Measurements from ENCODE around the gene ZBTB3. TPM values are rescaled to one million over a fixed set of nuclear protein-coding genes. Genes with fewer than 3 reads are reported as not detected.

The ZBTB3 gene
- polyA plus RNA-seq, 2 donors = 1.9 to 4.0 TPM

GRCh38 chr11:62787005-62787759 lies 33.2 kb upstream of the ZBTB3 start, which contains the start of gene TMEM179B:
TMEM179B (plus strand) TSS chr11:62787402; CDS start chr11:62787432, 30 bp downstream.
- Histone ChIP-seq H3K27ac (ENCODE audit: low read depth in 2 of 2, low read length in 1 of 2) (peak within 1 kb of the TSS; percentile 99 to 100), H3K4me3 (ENCODE audit: low read depth in 1 of 2, low read length in 2 of 2) (peak within 1 kb of the TSS; percentile 79 to 89), H3K9me3 (ENCODE audit: control insufficient read depth in 2 of 2, insufficient read depth in 1 of 2, low read depth in 1 of 2, low read length in 1 of 2) (no peaks in the 10 kb centered on the region), H3K27me3 (ENCODE audit: control insufficient read depth in 1 of 2, insufficient read depth in 2 of 2, low read length in 2 of 2) (no peaks in the 10 kb centered on the region), H3K36me3 (ENCODE audit: control insufficient read depth in 2 of 2, insufficient read depth in 2 of 2, low read length in 1 of 2) (peaks cover 0 to 15% of the 10 kb centered on the region in 2 donors), H3K4me1 (ENCODE audit: control insufficient read depth in 2 of 2, insufficient read depth in 2 of 2, low read length in 1 of 2) (peaks cover 5% of the 10 kb centered on the region in 2 donors)
- WGBS, 2 donors = 0% methylated on average over 86 to 88 of the region's 88 CpGs

DNA sequence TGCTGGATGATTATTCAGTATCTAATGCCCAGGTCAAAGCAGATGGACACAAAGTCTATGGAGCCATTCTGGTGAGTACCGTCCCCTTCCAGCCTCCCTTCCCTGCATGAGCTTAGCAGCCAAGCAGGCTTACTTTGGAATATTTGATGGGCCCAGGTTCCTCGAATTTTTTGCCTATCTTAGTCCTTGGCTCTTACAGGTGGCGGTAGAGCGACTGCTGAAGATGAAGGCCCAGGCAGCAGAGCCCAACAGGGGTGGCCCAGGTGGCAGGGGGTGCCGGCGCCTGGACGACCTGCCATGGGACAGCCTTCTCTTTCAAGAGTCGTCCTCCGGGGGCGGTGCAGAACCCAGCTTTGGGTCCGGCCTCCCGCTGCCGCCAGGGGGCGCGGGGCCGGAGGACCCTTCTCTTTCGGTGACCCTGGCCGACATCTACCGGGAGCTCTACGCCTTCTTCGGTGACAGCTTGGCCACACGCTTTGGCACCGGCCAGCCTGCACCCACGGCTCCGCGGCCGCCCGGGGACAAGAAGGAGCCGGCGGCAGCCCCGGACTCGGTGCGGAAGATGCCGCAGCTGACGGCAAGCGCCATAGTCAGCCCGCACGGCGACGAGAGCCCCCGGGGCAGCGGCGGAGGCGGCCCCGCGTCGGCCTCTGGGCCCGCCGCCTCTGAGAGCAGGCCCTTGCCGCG lies 32.5 kb upstream of the ZBTB3 start:
- H3K9me3 ChIP-seq (ENCODE audit: control insufficient read depth in 2 of 2, insufficient read depth in 1 of 2, low read depth in 1 of 2, low read length in 1 of 2) = no peaks in the 10 kb centered on the region
- no peaks in the 10 kb centered on the region for H3K27me3 ChIP-seq (ENCODE audit: control insufficient read depth in 1 of 2, insufficient read depth in 2 of 2, low read length in 2 of 2)
- peaks cover 2 to 4% of the 10 kb centered on the region in 2 donors for H3K4me1 ChIP-seq (ENCODE audit: control insufficient read depth in 2 of 2, insufficient read depth in 2 of 2, low read length in 1 of 2)
- peak overlapping the region; percentile 99 to 100 for H3K27ac ChIP-seq (ENCODE audit: low read depth in 2 of 2, low read length in 1 of 2)
- H3K4me3 ChIP-seq (ENCODE audit: low read depth in 1 of 2, low read length in 2 of 2) = peak overlapping the region; percentile 79 to 89
- 1% methylated on average over 48 to 51 of the region's 51 CpGs for WGBS, 2 donors
- peaks cover 0 to 18% of the 10 kb centered on the region in 2 donors for H3K36me3 ChIP-seq (ENCODE audit: control insufficient read depth in 2 of 2, insufficient read depth in 2 of 2, low read length in 1 of 2)

DNA sequence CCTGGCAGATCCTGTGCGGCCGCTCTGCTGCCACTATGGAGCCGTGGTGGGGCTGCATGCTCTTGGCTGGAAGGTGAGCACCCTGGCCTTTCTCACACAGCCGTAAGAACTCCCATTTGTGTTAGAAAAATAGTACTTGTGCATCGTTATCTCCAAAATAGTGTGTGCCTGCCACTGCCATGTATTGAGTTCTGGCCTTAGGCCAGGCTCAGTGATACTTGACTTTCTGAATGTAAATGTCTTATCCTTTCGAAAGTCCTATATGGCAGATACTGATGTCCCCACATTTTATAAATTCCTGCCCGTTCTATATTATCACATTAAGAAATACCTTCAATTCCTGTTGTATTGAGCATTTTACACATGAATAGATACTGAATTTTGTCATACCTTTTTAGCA lies 28.8 kb upstream of the ZBTB3 start:
- H3K4me3 ChIP-seq (ENCODE audit: low read depth in 1 of 2, low read length in 2 of 2) = no peak overlapping the region
- H3K36me3 ChIP-seq (ENCODE audit: control insufficient read depth in 2 of 2, insufficient read depth in 2 of 2, low read length in 1 of 2) = peaks cover 0 to 19% of the 10 kb centered on the region in 2 donors
- 93 to 97% methylated on average over 7 of the region's 7 CpGs for WGBS, 2 donors
- no peak overlapping the region for H3K27ac ChIP-seq (ENCODE audit: low read depth in 2 of 2, low read length in 1 of 2)
- H3K4me1 ChIP-seq (ENCODE audit: control insufficient read depth in 2 of 2, insufficient read depth in 2 of 2, low read length in 1 of 2) = peaks cover 0 to 4% of the 10 kb centered on the region in 2 donors
- H3K27me3 ChIP-seq (ENCODE audit: control insufficient read depth in 1 of 2, insufficient read depth in 2 of 2, low read length in 2 of 2) = no peaks in the 10 kb centered on the region
- no peaks in the 10 kb centered on the region for H3K9me3 ChIP-seq (ENCODE audit: control insufficient read depth in 2 of 2, insufficient read depth in 1 of 2, low read depth in 1 of 2, low read length in 1 of 2)

GRCh38 chr11:62778441-62778840 lies 24.5 kb upstream of the ZBTB3 start:
- H3K4me3 ChIP-seq (ENCODE audit: low read depth in 1 of 2, low read length in 2 of 2) = no peak overlapping the region
- no peak overlapping the region for H3K27ac ChIP-seq (ENCODE audit: low read depth in 2 of 2, low read length in 1 of 2)
- peaks cover 0 to 3% of the 10 kb centered on the region in 2 donors for H3K4me1 ChIP-seq (ENCODE audit: control insufficient read depth in 2 of 2, insufficient read depth in 2 of 2, low read length in 1 of 2)
- H3K36me3 ChIP-seq (ENCODE audit: control insufficient read depth in 2 of 2, insufficient read depth in 2 of 2, low read length in 1 of 2) = peaks cover 0 to 29% of the 10 kb centered on the region in 2 donors
- no peaks in the 10 kb centered on the region for H3K27me3 ChIP-seq (ENCODE audit: control insufficient read depth in 1 of 2, insufficient read depth in 2 of 2, low read length in 2 of 2)
- no peaks in the 10 kb centered on the region for H3K9me3 ChIP-seq (ENCODE audit: control insufficient read depth in 2 of 2, insufficient read depth in 1 of 2, low read depth in 1 of 2, low read length in 1 of 2)
- 85 to 89% methylated on average over 3 of the region's 3 CpGs for WGBS, 2 donors

- H3K27ac ChIP-seq (ENCODE audit: low read depth in 2 of 2, low read length in 1 of 2) = no peak overlapping the region
- H3K9me3 ChIP-seq (ENCODE audit: control insufficient read depth in 2 of 2, insufficient read depth in 1 of 2, low read depth in 1 of 2, low read length in 1 of 2) = no peaks in the 10 kb centered on the region
- no peaks in the 10 kb centered on the region for H3K27me3 ChIP-seq (ENCODE audit: control insufficient read depth in 1 of 2, insufficient read depth in 2 of 2, low read length in 2 of 2)
- peaks cover 0 to 3% of the 10 kb centered on the region in 2 donors for H3K4me1 ChIP-seq (ENCODE audit: control insufficient read depth in 2 of 2, insufficient read depth in 2 of 2, low read length in 1 of 2)
- H3K36me3 ChIP-seq (ENCODE audit: control insufficient read depth in 2 of 2, insufficient read depth in 2 of 2, low read length in 1 of 2) = peaks cover 0 to 26% of the 10 kb centered on the region in 2 donors
- no peak overlapping the region for H3K4me3 ChIP-seq (ENCODE audit: low read depth in 1 of 2, low read length in 2 of 2)
- WGBS, 2 donors = 83 to 88% methylated on average over 2 of the region's 2 CpGs
Observed at GRCh38 chr11:62777389-62777788, 23.4 kb upstream of the ZBTB3 start.

DNA sequence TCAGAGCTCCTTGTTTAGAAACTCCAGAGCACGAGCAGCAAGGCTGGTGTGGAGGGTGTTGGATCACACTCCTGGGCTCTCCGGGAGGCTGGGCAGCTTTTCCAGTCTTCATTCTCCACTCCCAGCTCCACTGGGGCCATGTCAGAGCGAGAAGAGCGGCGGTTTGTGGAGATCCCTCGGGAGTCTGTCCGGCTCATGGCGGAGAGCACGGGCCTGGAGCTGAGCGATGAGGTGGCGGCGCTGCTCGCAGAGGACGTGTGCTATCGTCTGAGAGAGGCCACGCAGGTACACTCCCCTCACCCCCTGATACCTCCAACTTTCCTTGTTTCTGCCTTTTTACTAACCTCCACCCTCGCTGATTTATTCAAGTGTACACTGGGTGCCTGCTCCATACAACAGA lies 21.7 kb upstream of the ZBTB3 start:
- Histone ChIP-seq H3K36me3 (ENCODE audit: control insufficient read depth in 2 of 2, insufficient read depth in 2 of 2, low read length in 1 of 2) (peaks cover 0 to 20% of the 10 kb centered on the region in 2 donors), H3K27me3 (ENCODE audit: control insufficient read depth in 1 of 2, insufficient read depth in 2 of 2, low read length in 2 of 2) (no peaks in the 10 kb centered on the region)
- WGBS, 2 donors = 91 to 94% methylated on average over 17 of the region's 17 CpGs

GRCh38 chr11:62774407-62774806 lies 20.4 kb upstream of the ZBTB3 start:
- no peaks in the 10 kb centered on the region for H3K27me3 ChIP-seq (ENCODE audit: control insufficient read depth in 1 of 2, insufficient read depth in 2 of 2, low read length in 2 of 2)
- peak overlapping the region; percentile 65 to 69 for H3K27ac ChIP-seq (ENCODE audit: low read depth in 2 of 2, low read length in 1 of 2)
- WGBS, 2 donors = 59 to 73% methylated on average over 6 of the region's 6 CpGs
- H3K9me3 ChIP-seq (ENCODE audit: control insufficient read depth in 2 of 2, insufficient read depth in 1 of 2, low read depth in 1 of 2, low read length in 1 of 2) = no peaks in the 10 kb centered on the region
- peaks cover 0 to 3% of the 10 kb centered on the region in 2 donors for H3K4me1 ChIP-seq (ENCODE audit: control insufficient read depth in 2 of 2, insufficient read depth in 2 of 2, low read length in 1 of 2)
- H3K36me3 ChIP-seq (ENCODE audit: control insufficient read depth in 2 of 2, insufficient read depth in 2 of 2, low read length in 1 of 2) = peaks cover 0 to 20% of the 10 kb centered on the region in 2 donors
- H3K4me3 ChIP-seq (ENCODE audit: low read depth in 1 of 2, low read length in 2 of 2) = no peak overlapping the region

More for the DNA sequence above, 21.7 kb upstream of the ZBTB3 start:
- Histone ChIP-seq H3K4me3 (ENCODE audit: low read depth in 1 of 2, low read length in 2 of 2) (no peak overlapping the region), H3K4me1 (ENCODE audit: control insufficient read depth in 2 of 2, insufficient read depth in 2 of 2, low read length in 1 of 2) (peaks cover 0 to 3% of the 10 kb centered on the region in 2 donors), H3K27ac (ENCODE audit: low read depth in 2 of 2, low read length in 1 of 2) (no peak overlapping the region), H3K9me3 (ENCODE audit: control insufficient read depth in 2 of 2, insufficient read depth in 1 of 2, low read depth in 1 of 2, low read length in 1 of 2) (no peaks in the 10 kb centered on the region)

DNA sequence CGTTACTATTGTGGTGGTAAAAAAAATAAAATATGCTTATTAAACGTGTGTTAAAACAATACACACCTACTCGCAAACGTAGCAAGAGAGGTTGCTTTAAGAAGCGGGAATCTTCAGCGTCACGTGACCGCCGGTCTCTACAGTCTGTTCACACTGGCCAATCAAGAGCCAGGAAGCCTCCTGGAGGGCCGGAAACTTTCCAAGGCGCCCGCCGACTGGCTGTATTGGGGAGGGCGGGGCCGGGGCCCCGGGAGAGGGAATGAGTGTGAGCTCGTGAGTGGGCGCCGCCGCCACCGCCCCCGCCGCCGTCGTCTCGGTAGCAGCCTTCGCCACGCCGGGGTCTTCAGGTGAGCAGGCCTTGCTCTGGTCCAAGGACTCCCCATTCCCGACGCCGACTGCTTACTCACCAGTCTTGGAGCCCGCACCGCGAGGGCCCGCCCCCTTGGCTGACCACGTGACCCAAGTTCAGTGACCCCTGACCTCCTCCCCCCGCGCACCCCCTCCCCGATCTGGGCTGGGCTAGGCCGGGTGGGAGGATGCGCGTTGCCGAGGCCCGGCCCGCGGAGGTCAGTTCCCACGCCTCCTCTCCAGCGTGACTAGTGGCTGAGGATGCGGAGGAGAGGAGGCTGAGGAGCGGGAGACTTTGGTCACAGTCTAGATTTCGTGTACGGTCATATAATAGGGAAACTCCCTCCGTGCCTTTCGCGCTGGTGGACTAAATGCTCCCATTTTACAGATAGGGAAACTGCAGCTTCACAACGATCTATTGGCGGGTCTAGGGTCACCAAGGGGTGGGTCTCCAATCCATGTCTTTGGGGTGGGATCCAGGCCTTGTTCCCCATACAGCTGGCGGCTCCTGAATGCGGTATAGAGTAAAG lies 17.4 kb upstream of the ZBTB3 start, which contains the start of gene TAF6L:
TSS of gene TAF6L (plus strand) at position 253 of the 878 bp plus-strand sequence. CDS start 4,388 bp downstream, outside the sequence.
- H3K4me1 ChIP-seq (ENCODE audit: control insufficient read depth in 2 of 2, insufficient read depth in 2 of 2, low read length in 1 of 2) = peaks cover 0 to 3% of the 10 kb centered on the region in 2 donors
- H3K4me3 ChIP-seq (ENCODE audit: low read depth in 1 of 2, low read length in 2 of 2) = peak within 1 kb of the TSS; percentile 65 to 69
- WGBS, 2 donors = 2% methylated on average over 59 to 60 of the region's 60 CpGs

GRCh38 chr11:62770778-62771143 lies 16.8 kb upstream of the ZBTB3 start:
- Histone ChIP-seq H3K9me3 (ENCODE audit: control insufficient read depth in 2 of 2, insufficient read depth in 1 of 2, low read depth in 1 of 2, low read length in 1 of 2) (no peaks in the 10 kb centered on the region), H3K4me1 (ENCODE audit: control insufficient read depth in 2 of 2, insufficient read depth in 2 of 2, low read length in 1 of 2) (peaks cover 0 to 3% of the 10 kb centered on the region in 2 donors), H3K4me3 (ENCODE audit: low read depth in 1 of 2, low read length in 2 of 2) (peak overlapping the region; percentile 32 to 69), H3K27ac (ENCODE audit: low read depth in 2 of 2, low read length in 1 of 2) (peak overlapping the region; percentile 89 to 98), H3K27me3 (ENCODE audit: control insufficient read depth in 1 of 2, insufficient read depth in 2 of 2, low read length in 2 of 2) (no peaks in the 10 kb centered on the region), H3K36me3 (ENCODE audit: control insufficient read depth in 2 of 2, insufficient read depth in 2 of 2, low read length in 1 of 2) (peaks cover 3 to 11% of the 10 kb centered on the region in 2 donors)
- 1 to 2% methylated on average over 18 of the region's 18 CpGs for WGBS, 2 donors

More for the DNA sequence above, 17.4 kb upstream of the ZBTB3 start, which contains the start of gene TAF6L:
- Histone ChIP-seq H3K27me3 (ENCODE audit: control insufficient read depth in 1 of 2, insufficient read depth in 2 of 2, low read length in 2 of 2) (no peaks in the 10 kb centered on the region), H3K9me3 (ENCODE audit: control insufficient read depth in 2 of 2, insufficient read depth in 1 of 2, low read depth in 1 of 2, low read length in 1 of 2) (no peaks in the 10 kb centered on the region), H3K36me3 (ENCODE audit: control insufficient read depth in 2 of 2, insufficient read depth in 2 of 2, low read length in 1 of 2) (peaks cover 1 to 12% of the 10 kb centered on the region in 2 donors), H3K27ac (ENCODE audit: low read depth in 2 of 2, low read length in 1 of 2) (peak within 1 kb of the TSS; percentile 89 to 98)

Data from esophagus (tissue), 2 donors.